ENCODE data around the gene RETREG3. TPM values are rescaled to one million over a fixed set of nuclear protein-coding genes. Genes with fewer than 3 reads are reported as not detected.

The RETREG3 gene
- total RNA-seq, 1 donor from 2014 or later, result 50.7 TPM

DNA sequence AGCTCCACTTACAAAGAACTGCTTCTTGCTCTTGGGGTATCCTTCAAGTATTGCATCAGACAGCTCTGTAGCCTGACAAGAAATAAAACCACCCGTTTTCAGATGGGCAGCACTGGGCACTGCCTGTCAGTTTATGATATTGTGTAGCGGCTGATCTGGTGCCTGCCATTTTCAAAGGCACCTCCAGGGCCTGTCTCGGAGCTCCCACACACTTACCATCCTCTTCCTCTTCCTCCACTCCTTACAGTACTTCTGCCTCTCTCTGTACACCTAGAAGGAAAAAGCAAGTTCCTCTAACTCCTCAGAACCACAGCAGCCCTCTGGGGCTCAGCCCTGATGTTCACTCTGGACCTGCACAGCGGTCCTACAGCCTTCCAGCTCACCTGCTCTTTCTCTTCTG, 36.1 kb downstream of the RETREG3 start:
- intact Hi-C loops (cut with micrococcal nuclease), result no loop called here

DNA sequence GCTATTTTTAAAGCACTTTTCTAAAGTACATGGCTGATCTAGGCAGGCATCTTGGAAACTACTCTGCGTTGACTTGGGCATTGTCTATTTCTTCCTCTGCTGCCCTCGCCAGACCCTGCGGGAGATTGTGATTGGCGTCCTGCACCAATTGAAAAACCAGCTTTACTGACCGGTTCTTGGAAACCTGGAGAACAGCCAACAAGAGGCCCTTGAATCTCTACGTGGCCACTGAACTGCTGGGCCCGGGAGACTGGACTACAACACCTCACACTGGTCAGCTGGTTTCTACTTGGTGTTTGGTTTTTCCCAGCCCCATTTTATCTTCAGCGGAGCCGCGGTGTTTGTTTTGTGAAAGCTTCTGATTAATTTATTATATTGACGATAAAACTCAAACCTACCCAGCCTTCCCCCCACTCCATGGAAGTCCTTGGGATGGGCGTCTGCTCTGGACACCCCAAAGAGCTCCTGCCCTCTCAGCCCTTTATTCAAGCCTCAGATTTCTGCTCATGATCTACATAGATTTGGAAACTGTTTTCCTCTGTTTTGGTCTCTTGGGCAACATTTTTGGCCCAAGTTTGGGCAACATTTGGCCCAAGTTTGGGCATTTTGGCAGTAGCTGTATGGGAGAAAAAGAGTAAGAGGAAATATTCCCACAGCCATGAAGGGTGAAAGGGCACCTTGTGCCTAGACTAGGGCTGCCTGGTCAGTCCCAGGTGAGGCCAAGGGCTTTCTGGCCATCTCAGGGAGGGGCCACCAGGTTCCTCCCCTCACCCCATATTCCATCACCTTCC, 37.5 kb downstream of the RETREG3 start:
- intact Hi-C loops (cut with micrococcal nuclease), result no loop called here

DNA sequence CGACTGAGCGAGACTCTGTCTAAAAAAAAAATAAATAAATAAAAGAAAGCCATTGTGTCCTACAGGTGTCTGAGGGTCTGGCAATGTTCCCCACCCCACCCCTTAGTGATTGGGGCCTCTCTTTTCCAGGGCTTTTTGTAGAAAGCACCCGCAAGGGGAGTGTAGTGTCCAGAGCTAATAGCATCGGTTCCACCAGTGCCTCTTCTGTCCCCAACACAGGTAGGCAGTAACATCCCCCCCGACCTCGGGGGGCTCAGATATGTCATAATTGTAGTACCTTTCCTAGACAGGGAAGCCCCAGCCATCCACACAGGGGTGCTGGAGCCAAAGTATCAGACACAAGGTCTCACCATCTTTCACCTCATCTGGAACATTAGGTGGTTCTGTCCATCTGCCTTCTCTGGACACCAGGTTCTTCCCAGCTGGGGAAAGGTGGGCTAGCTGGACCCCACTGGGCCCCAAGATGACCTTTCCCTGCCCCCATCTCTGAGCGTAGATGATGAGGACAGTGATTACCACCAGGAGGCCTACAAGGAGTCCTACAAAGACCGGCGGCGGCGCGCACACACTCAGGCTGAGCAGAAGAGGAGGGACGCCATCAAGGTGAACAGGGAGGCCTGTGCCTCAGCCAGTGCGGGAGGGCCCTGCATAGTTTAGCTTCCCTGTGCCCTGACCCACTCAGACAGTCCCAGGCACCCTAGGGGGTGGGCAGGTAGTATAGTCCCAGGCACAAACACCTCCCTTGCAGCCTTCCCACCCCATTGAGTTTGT, 40.6 kb downstream of the RETREG3 start:
- intact Hi-C loops (cut with micrococcal nuclease), result no loop called here

DNA sequence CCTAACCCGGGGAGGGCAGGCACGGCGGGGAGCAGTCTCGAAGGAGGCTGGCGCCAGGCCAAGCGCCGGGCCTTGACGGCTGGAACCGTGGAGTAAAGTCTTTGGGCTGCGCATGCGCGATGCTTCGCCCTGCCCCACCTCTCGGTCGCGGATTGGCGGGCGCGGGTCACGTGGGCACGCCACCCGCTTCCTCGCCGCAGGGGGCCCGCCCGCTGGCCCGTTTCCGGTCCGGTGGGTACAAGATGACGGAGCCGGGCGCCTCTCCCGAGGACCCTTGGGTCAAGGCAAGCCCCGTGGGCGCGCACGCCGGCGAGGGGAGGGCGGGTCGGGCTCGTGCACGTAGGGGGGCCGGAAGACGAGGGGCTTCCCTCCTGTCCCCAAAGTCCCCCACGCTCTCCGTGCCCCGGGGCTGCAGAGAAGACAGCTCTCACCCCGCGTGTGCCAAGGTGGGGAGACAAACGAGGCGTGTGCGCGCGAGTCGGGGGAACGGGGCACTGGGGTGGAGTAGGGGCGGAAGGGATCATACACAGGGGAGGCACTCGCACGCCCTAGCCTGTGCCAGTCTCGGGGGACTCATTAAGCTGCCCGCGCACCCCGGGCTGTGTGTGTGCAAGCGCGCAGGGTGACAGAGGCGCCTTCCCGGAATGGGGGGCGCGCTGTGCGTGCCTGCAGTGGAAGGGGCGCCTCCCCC, 42.1 kb downstream of the RETREG3 start, which contains the start of gene MLX:
TSS of gene MLX (plus strand) at position 218 of the 691 bp plus-strand sequence. CDS start at position 243, 25 bp downstream.
- intact Hi-C loops (cut with micrococcal nuclease), result loop anchor here (1.0 kb wide), 2 partner anchors 10 to 431 kb away; partner anchors contain the start of genes PSMC3IP and RPL27

DNA sequence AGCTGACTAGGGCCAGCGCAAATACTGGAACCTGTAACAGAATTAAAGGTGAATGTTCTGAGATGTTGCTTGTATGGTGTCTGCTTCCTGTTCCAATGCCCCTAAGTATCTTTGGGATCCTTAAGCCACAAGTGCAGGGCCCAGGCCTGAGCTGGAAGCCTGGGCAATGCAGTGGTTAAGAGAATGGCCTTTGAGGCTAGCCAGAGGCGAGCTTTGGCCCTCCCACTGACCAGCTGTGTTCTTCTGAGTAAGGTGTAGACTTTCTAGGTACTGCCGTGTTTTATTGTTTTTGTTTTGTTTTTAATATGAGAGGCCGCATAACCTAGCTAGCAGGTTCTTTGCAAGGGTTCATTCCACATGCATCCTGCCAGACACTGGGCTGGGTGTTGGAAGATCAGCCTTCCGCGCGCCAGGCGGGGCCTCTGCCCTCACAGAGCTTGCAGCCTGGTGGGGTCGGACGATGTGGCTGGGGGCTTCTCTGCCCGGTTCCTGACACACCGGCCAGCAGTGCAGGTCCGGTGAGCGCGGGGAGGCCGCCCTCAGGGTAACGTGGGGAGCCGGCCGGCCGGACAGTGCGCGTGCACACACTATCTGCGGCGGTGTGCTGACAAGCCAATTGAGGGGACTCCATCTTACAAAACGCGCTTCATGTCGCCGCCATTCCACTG, 42.8 kb downstream of the RETREG3 start:
- intact Hi-C loops (cut with micrococcal nuclease), result no loop called here

DNA sequence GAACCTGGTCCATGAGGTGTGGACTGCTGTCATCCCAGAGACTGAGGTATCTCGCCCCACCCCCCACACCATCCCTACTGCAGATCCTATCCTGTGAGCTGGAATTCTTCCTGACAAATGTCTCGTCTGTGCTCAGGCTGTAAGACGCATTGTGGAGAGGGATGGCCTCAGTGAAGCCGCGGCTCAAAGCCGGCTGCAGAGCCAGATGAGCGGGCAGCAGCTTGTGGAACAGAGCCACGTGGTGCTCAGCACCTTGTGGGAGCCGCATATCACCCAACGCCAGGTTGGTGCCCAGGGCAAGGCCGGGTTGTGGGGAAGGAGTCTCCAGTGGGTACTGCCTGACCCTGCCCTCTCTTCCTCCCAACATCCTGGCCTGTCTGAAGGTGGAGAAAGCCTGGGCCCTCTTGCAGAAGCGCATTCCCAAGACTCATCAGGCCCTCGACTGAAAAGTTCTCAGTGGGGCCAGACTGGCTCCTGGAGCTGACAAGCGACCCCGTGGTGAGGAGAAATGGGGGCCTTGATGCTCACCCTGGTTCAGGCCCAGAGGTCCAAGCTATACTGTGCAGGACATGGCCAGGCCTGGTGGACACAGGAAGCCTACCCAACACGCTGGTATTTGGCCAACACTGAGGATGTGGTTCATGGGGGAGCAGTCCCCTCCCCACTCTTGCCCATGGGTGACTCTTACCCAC, 43.5 kb downstream of the RETREG3 start:
- intact Hi-C loops (cut with micrococcal nuclease), result no loop called here

DNA sequence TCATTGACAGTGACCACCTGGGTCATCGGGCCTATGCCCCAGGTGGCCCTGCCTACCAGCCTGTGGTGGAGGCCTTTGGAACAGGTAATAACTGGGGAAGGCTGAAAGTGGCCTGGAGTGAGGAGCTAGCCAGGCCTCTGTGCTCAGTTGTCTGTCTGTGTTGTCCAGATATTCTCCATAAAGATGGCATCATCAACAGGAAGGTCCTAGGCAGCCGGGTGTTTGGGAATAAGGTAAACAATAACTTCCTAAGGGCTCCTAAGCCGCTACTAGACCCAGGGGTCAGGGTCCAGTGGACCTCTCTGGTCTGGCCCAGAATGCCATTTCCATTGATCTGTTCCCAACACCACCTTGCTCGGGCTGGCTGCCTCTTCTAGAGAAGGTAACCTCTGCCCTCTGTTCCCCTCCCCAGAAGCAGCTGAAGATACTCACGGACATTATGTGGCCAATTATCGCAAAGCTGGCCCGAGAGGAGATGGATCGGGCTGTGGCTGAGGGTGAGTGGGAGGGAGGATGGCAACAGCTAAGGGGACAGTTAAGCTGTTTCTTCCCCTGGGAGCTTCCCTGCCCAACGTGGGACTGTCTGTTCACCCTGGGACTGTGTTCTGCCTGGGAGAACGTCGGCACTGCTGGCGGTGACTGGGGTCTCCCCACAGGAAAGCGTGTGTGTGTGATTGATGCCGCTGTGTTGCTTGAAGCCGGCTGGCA, 44.2 kb downstream of the RETREG3 start:
- intact Hi-C loops (cut with micrococcal nuclease), result no loop called here

DNA sequence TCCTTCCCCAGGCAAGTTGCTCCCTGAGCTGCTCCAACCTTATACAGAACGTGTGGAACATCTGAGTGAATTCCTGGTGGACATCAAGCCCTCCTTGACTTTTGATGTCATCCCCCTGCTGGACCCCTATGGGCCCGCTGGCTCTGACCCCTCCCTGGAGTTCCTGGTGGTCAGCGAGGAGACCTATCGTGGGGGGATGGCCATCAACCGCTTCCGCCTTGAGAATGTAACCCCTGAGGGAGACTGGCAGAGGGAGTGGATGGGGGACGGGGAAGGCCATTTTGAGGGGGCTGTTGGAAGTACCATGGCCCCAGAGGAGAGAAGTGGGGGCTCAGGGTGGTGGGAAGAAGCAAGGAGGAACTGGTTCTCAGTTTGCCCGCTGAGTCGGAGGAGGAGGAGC, 45.2 kb downstream of the RETREG3 start:
- intact Hi-C loops (cut with micrococcal nuclease), result loop anchor here (2.0 kb wide), 1 partner anchor 13 kb away; the partner anchor contains the start of gene PSMC3IP

DNA sequence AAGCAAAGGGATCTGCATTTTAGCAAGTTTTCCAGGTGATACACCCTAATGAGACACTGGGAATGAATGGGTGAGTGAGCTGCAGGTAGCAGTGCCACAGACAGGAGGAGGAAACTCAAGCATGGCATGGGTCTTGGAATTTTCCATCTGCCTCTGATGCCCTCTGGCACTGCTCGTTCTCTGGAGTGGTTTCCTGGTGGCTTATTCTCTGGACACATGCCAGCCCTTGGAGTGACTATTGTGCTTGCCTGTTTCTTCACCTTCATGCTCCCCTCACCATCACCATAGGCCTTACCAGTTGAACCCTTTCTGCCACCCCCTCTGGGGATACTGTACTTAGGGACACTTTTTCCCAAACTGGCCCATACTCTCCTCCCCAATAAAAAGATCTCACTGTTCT, 45.6 kb downstream of the RETREG3 start:
- intact Hi-C loops (cut with micrococcal nuclease), result loop anchor here (2.0 kb wide), 1 partner anchor 13 kb away; the partner anchor contains the start of gene PSMC3IP

DNA sequence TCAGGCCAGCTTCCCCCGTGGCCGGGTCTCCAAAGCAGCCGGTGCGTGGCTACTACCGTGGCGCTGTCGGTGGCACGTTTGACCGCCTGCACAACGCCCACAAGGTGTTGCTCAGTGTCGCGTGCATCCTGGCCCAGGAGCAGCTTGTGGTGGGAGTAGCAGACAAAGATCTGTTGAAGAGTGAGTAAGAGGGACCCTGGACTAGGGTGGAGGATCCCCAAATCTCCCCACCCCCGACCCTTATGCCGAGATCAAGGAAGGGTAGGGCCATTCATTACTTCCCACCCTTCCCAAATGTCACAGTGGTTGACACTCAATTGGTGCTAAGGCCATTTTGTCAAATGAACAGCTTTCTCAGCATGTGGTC, 46.0 kb downstream of the RETREG3 start:
- intact Hi-C loops (cut with micrococcal nuclease), result loop anchor here (2.0 kb wide), 1 partner anchor 14 kb away; the partner anchor contains the start of gene PSMC3IP

DNA sequence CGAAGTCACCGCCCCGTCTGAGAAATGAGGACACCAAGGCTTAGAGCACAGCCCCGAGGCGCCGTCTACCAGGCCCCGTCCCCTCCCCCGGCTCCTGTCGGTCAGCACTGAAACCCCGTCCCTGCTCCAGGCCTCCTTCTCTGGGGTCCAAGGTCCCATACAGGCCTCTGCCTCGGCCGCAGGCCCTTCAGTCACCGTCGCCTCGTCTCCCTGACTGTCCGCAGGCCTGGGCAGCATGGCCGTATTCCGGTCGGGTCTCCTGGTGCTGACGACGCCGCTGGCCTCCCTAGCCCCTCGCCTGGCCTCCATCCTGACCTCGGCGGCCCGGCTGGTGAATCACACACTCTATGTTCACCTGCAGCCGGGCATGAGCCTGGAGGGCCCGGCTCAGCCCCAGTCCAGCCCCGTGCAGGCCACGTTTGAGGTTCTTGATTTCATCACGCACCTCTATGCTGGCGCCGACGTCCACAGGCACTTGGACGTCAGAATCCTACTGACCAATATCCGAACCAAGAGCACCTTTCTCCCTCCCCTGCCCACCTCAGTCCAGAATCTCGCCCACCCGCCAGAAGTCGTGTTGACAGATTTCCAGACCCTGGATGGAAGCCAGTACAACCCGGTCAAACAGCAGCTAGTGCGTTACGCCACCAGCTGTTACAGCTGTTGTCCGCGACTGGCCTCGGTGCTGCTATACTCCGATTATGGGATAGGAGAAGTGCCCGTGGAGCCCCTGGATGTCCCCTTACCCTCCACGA, 46.6 kb downstream of the RETREG3 start:
- intact Hi-C loops (cut with micrococcal nuclease), result loop anchor here (2.0 kb wide), 1 partner anchor 14 kb away; the partner anchor contains the start of gene PSMC3IP

DNA sequence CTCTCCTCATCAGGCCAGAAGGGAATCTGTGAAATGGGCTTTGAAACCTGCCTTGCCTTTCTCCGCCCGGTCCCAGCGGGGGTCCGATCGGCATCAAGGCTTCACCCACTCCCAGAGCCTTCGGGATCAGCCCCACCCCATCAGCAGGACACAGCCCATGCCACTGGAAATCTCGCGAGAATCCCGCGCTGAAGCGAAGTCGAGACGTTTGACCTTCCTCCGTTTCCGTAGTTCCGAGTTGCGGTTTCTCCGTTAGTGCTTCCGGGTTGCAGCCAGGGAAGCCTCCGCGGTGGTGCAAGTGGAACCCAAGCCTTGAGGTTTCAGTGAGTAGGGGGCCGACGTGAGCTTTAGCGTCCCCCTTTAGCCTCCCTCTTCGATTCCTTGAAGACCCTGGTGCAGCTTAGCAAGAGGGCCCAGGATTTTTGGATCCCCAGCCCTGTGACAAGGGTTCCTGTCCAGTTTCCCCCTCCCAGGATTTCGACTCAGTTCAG, 47.2 kb downstream of the RETREG3 start, which contains the start of gene COASY:
TSS of gene COASY (plus strand) at position 252 of the 491 bp plus-strand sequence. CDS start 475 bp downstream, outside the sequence.
- intact Hi-C loops (cut with micrococcal nuclease), result loop anchor here (2.0 kb wide), 1 partner anchor 15 kb away; the partner anchor contains the start of gene PSMC3IP

DNA sequence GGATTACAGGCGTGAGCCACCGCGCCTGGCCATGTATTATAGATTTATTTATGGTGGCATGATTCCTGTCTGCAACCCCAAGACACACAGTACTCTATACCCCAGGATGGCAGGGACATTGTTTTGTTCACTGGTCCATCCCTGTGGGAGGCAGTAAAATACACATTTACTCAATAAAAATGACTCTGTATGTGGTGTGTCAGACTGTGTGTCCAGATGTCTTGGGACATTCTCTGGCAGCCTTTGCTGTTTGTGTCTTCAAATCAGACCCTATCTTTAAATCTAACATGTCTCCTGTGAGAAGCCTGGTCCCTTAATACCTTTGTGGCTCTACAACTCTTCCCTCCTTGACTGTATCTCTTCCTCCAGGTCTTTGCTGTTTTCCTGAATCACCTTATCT, 48.9 kb downstream of the RETREG3 start:
- intact Hi-C loops (cut with micrococcal nuclease), result no loop called here

DNA sequence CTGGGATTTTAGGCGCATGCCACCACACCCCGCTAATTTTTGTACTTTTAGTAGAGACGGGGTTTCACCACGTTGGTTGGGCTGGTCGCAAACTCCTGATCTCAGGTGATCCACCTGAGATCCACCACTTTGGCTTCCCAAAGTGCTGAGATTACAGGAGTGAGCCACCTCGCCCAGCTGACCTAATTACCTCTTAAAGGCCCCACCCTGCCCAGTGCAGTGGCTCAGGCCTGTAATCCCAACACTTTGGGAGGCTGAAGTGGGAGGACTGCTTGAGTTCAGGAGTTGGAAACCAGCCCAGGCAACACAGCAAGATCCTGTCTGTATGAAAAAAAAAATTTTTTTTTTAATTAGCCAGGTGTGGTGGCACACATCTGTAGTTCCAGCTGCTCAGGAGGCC, 50.1 kb downstream of the RETREG3 start:
- intact Hi-C loops (cut with micrococcal nuclease), result no loop called here

DNA sequence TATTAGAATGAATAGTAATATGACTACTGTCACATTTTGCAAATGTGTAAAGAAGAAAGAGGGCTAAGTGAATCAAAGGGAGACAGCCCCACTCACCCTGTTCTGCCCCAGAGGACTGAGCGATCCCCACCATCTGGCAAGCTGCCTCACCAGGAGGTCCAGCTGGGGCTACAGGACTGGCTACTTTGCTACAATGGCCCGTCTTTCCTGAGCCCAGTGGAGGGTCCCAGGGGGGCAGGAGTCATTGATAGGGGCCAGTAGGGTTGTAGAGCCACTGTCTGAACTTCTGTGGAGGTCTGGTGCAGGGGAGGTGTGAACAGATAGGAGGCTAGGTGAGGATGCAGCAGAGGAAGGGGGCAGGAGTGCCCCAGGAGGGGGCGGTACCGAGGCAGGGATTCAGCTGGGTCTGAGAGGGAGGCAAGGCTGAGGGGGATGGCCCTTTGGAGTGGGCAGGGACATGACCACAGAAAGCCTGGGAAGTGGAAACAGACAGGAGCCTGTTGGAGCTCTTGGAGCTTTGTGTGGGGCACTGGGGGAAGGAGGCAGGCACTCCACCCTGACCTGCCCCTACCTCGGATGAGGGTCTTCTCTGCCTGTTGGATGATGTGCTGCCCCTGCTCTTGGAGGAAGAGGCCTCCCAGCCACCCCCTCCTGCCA, 53.1 kb downstream of the RETREG3 start:
- intact Hi-C loops (cut with micrococcal nuclease), result loop anchor here (2.0 kb wide), 1 partner anchor 53 kb away; the partner anchor contains the start of genes RETREG3 and TUBG1

DNA sequence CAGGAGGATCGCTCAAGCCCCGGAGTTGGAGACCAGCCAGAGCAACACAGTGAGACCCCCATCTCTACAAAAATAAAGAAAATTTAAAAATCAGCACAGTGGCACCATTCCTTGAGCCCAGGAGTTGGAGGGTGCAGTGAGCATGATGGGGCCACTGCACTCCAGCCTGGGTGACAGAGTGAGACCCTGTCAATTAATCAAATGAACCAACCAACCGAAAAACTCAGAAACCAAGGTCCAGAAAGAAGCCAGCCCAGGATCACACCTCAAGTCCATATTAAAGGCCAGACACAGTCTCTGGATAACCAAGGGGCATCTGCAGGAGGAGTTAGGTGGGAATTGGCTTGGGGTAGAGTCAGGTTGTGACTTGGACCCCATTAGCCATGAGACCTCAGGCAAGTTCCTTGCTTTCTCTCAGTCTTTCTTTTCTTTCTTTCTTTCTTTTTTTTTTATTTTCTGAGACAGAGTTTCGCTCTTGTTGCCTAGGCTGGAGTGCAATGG, 54.0 kb downstream of the RETREG3 start:
- intact Hi-C loops (cut with micrococcal nuclease), result loop anchor here (2.0 kb wide), 1 partner anchor 54 kb away; the partner anchor contains the start of genes RETREG3 and TUBG1
